ENCODE data around the gene SLC39A5. TPM values are rescaled to one million over a fixed set of nuclear protein-coding genes. Genes with fewer than 3 reads are reported as not detected.

SLC39A5 gene
- total and polyA plus RNA-seq, 2 of the 8 experiments (the other 6 are each of a cell fraction or from before 2014, with no cell fraction given), result 0.27 TPM; not detected in 1

DNA sequence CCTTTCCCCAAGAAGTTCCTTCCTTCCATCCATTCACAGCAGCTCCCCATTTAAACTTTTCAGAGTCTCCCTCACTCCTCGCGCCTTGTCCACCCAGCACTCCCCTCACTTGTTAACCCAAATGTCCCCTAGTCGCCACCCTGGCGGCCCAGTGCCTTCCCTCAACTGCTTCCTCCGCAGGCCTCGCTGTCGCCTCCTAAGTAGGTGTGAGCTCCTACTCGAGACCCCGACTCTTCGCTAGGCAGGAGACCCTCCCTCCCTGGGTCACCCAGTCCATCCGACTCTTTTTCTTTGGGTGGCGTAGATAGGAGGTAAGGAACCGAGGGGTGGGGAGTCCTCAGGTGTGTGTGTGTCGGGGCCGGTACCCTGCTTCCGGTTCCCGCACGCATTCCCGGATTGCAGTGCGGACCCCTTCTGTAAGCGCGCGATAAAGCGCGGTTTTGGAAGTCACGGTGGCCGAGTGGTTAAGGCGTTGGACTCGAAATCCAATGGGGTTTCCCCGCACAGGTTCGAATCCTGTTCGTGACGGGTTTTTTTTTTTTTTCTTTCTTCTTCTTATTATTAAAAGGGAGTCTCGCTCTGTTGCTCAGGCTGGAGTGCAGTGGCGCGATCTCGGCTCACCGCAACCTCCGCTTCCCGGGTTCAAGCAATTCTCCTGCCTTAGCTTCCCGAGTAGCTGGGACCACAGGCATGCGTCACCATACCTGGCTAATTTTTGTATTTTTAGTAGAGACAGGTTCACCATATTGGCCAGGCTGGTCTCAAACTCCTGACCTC, 39.7 kb upstream of the SLC39A5 start (continued):
- no peak for TF ChIP-seq RXRA (IDR thresholded peaks at IDR 0.05; ENCODE audit: insufficient read depth, low read depth, low read length)
- TF ChIP-seq EP300 (IDR thresholded peaks at IDR 0.05; ENCODE audit: borderline replicate concordance in 1 of 2, low read depth in 2 of 2, low read length in 2 of 2), result no peak
- no peak for TF ChIP-seq BACH1 (IDR thresholded peaks at IDR 0.05; ENCODE audit: low read length)
- peak; percentile 51 for TF ChIP-seq KDM4A (IDR thresholded peaks at IDR 0.05; ENCODE audit: low read depth, low read length, severe bottlenecking)
- TF ChIP-seq HDAC6 (IDR thresholded peaks at IDR 0.05; ENCODE audit: low read depth, low read length), result peak; percentile 49
- peak in 1 of 2 experiments; percentile 72; a peak in 2 of 4 replicates for TF ChIP-seq SIN3A (conservative IDR thresholded peaks at IDR 0.05 in 1 of 2, IDR thresholded peaks at IDR 0.05 in 1 of 2; ENCODE audit: low read depth in 1 of 2, low read length in 2 of 2)
- TF ChIP-seq NANOG (IDR thresholded peaks at IDR 0.05; ENCODE audit: insufficient read depth, low read depth, low read length, poor library complexity, severe bottlenecking), result no peak
- TF ChIP-seq ZNF274 (IDR thresholded peaks at IDR 0.05; ENCODE audit: borderline replicate concordance, extremely low read depth, low read length), result no peak
- TF ChIP-seq, protein P1, sequence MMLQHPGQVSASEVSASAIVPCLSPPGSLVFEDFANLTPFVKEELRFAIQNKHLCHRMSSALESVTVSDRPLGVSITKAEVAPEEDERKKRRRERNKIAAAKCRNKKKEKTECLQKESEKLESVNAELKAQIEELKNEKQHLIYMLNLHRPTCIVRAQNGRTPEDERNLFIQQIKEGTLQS (IDR thresholded peaks at IDR 0.05; ENCODE audit: insufficient read depth, low read depth, low read length), result no peak
- TF ChIP-seq SIRT6 (IDR thresholded peaks at IDR 0.05; ENCODE audit: low read length), result no peak
- TF ChIP-seq MAFK (IDR thresholded peaks at IDR 0.05; ENCODE audit: low read depth, low read length), result no peak; the same call in 1 of the 2 replicates
- peak in 1 of 2 experiments; percentile 64; a peak in 1 of 4 replicates for TF ChIP-seq HDAC2 (IDR thresholded peaks at IDR 0.05; ENCODE audit: borderline replicate concordance in 1 of 2, low read depth in 2 of 2, low read length in 2 of 2)
- TF ChIP-seq BCL11A (IDR thresholded peaks at IDR 0.05; ENCODE audit: low read depth in 2 of 2, low read length in 2 of 2), result no peak
- peak; percentile 72 for TF ChIP-seq CREB1 (IDR thresholded peaks at IDR 0.05)
- TF ChIP-seq FOSL1 (IDR thresholded peaks at IDR 0.05; ENCODE audit: insufficient read depth, low read depth, low read length), result no peak
- no peak for TF ChIP-seq SUZ12 (IDR thresholded peaks at IDR 0.05; ENCODE audit: low read length)
- TF ChIP-seq MAX (IDR thresholded peaks at IDR 0.05), result peak; percentile 45; the same call in 1 of the 2 replicates
- TF ChIP-seq EZH2 (IDR thresholded peaks at IDR 0.05; ENCODE audit: low read depth, low read length, severe bottlenecking), result no peak
- TF ChIP-seq, protein P2, sequence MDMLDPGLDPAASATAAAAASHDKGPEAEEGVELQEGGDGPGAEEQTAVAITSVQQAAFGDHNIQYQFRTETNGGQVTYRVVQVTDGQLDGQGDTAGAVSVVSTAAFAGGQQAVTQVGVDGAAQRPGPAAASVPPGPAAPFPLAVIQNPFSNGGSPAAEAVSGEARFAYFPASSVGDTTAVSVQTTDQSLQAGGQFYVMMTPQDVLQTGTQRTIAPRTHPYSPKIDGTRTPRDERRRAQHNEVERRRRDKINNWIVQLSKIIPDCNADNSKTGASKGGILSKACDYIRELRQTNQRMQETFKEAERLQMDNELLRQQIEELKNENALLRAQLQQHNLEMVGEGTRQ (IDR thresholded peaks at IDR 0.05; ENCODE audit: low read length), result no peak
- peak; percentile 75; the same call in 1 of the 2 replicates for TF ChIP-seq GABPA (IDR thresholded peaks at IDR 0.05; ENCODE audit: borderline replicate concordance, insufficient read depth, low read length)
